GM18502 (cell line): ENCODE results near the gene CYP2A7.
"Not testable (repeated sequence)": the region's sequence is repeated elsewhere in the genome, so short reads cannot be mapped to it uniquely, and the experiment has no call there.

ENCODE experiments used
- ATAC-seq: cut with Tn5 transposase; IDR thresholded peaks from one replicate; pipeline ENCODE4 v1.9.1; 2021; ENCODE audit warnings: mild to moderate bottlenecking; ENCODE audit not compliant: unreplicated experiment, poor library complexity

Gene CYP2A7

GRCh38 chr19:40882062-40882461, at the start of gene CYP2A7:
TSS of gene CYP2A7 (minus strand) at chr19:40882231. CDS start at chr19:40882210, 21 bp downstream.
- not testable (repeated sequence) for ATAC-seq

- not testable (repeated sequence) for ATAC-seq
Observed at GRCh38 chr19:40930799-40931198, 48.8 kb upstream of the CYP2A7 start.

GRCh38 chr19:40929942-40930341, 47.9 kb upstream of the CYP2A7 start:
- not testable (repeated sequence) for ATAC-seq

GRCh38 chr19:40928850-40929249, 46.8 kb upstream of the CYP2A7 start:
- no peak for ATAC-seq

GRCh38 chr19:40927567-40927966, 45.5 kb upstream of the CYP2A7 start:
- no peak for ATAC-seq

- ATAC-seq, result not testable (repeated sequence)
Observed at GRCh38 chr19:40926276-40926675, 44.2 kb upstream of the CYP2A7 start.

- no peak for ATAC-seq
Observed at GRCh38 chr19:40923934-40924391, 41.9 kb upstream of the CYP2A7 start.

- not testable (repeated sequence) for ATAC-seq
Observed at GRCh38 chr19:40922237-40923160, 40.5 kb upstream of the CYP2A7 start.

GRCh38 chr19:40921005-40921897, 39.2 kb upstream of the CYP2A7 start:
- ATAC-seq, result no peak

GRCh38 chr19:40920300-40921004, 38.4 kb upstream of the CYP2A7 start:
- no peak for ATAC-seq

GRCh38 chr19:40919530-40920299, 37.7 kb upstream of the CYP2A7 start:
- not testable (repeated sequence) for ATAC-seq

- ATAC-seq, result not testable (repeated sequence)
Observed at GRCh38 chr19:40918303-40918702, 36.3 kb upstream of the CYP2A7 start.

GRCh38 chr19:40908976-40909375, 26.9 kb upstream of the CYP2A7 start:
- no peak for ATAC-seq

GRCh38 chr19:40907968-40908735, 26.1 kb upstream of the CYP2A7 start:
- no peak for ATAC-seq

- ATAC-seq, result no peak
Observed at GRCh38 chr19:40906512-40906911, 24.5 kb upstream of the CYP2A7 start.

- ATAC-seq, result not testable (repeated sequence)
Observed at GRCh38 chr19:40904673-40905156, 22.7 kb upstream of the CYP2A7 start.

- ATAC-seq, result not testable (repeated sequence)
Observed at GRCh38 chr19:40901975-40902750, 20.1 kb upstream of the CYP2A7 start.

GRCh38 chr19:40900521-40900920, 18.5 kb upstream of the CYP2A7 start:
- not testable (repeated sequence) for ATAC-seq
